WI38 (cell line): ENCODE measurements around the gene TMEM54.

ENCODE experiments used
- H3K4me3 ChIP-seq: 2 replicates; pipeline ENCODE4 v1.5.1; 2011; ENCODE audit warnings: low read depth, mild to moderate bottlenecking, control low read depth, low read length
- TF ChIP-seq, protein P1 (sequence below): IDR thresholded peaks from 2 replicates; pipeline ENCODE4 v1.5.1; 2012; ENCODE audit warnings: low read depth, mild to moderate bottlenecking, control low read depth, low read length

Gene TMEM54

DNA sequence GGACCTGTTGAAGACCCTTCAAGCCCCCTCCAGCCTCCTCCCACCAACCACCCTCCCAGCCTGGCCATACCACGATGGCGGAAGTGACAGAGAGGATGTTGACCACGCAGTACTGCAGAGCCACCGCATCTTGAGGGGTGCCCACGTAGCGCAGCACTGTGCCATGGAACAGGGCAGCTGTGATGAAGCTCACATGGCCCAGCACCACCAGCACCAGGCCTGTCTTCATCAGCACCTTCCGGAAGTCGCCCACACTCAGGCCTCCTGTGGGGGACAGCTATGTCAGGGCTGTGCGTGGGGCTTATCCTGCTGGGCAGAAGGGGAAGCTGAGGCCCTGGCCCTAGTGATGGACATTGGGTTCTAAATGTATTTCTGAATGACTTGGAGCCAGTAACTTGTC is 3.1 kb downstream of the TMEM54 start:
- TF ChIP-seq, protein P1, sequence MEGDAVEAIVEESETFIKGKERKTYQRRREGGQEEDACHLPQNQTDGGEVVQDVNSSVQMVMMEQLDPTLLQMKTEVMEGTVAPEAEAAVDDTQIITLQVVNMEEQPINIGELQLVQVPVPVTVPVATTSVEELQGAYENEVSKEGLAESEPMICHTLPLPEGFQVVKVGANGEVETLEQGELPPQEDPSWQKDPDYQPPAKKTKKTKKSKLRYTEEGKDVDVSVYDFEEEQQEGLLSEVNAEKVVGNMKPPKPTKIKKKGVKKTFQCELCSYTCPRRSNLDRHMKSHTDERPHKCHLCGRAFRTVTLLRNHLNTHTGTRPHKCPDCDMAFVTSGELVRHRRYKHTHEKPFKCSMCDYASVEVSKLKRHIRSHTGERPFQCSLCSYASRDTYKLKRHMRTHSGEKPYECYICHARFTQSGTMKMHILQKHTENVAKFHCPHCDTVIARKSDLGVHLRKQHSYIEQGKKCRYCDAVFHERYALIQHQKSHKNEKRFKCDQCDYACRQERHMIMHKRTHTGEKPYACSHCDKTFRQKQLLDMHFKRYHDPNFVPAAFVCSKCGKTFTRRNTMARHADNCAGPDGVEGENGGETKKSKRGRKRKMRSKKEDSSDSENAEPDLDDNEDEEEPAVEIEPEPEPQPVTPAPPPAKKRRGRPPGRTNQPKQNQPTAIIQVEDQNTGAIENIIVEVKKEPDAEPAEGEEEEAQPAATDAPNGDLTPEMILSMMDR = no peak
- no peak overlapping the region for H3K4me3 ChIP-seq

DNA sequence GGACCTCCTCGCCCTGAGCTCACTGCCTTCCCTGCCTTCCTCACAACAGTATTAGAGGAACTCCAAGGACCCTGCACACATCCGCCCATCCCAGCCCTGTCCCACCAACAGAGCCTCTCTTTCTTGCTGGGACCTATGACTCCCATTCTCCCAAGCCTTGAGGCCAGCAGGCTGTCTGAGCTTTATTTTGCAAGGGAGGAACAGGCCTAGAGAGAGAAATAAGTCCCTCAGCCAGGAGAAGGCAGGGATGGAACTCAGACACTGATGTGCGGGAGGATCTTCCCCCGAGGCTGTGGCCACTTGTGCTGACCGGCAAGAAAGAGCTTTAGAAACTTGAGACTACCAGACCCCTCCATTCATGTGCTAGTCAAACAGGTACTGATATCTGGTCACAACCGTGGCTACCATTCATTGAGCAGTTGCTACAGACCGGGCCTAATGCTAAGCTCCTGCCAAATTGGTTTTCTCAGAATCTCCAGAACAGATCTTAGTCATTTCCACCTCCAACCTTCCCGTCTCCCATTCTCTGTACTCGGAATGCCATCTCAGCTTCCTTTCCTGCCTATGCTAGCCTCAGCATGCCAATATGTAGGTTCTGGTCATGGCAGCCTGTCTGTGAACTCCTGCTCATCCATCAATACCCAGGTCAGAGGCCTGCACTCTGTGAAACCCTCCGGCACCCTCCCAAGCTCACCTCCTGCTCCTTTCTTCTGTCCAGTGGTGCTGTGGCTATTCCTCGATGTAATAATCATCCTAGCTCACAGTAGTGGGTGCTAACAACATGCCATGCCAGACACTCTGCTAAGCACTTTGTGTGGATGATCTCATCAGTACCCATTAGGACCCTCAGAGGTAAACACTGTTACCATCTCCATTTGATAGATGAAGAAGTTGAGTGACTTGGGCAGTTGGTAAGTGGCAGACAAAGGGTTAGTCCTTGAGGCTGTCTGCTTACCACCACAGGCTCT is 3.8 kb downstream of the TMEM54 start:
- no peak overlapping the region for H3K4me3 ChIP-seq
- TF ChIP-seq, protein P1 = no peak

DNA sequence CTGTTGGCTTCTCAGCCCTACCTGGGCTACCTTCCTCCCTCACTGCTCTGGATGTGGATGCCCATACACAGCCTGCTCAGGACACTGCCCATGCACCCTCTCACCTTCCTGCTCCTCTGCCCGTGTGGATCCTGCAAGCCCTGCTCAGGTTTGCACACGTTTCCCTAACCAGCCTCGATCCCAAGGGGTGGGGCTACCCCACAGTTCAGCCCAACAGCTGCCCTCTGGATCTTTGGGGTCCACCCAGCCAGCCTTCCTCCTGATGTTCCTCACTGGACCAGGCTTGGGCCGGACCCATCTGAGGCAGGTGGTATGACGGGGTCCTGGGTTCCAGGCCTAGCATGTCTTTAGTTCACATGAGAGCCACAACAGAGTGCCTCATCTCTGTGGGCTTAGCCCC is 4.7 kb downstream of the TMEM54 start:
- TF ChIP-seq, protein P1 = no peak

GRCh38 chr1:32895325-32896215 is 5.6 kb downstream of the TMEM54 start:
- TF ChIP-seq, protein P1 = no peak
- H3K4me3 ChIP-seq = no peak overlapping the region

More for the DNA sequence above, 4.7 kb downstream of the TMEM54 start:
- H3K4me3 ChIP-seq = no peak overlapping the region

DNA sequence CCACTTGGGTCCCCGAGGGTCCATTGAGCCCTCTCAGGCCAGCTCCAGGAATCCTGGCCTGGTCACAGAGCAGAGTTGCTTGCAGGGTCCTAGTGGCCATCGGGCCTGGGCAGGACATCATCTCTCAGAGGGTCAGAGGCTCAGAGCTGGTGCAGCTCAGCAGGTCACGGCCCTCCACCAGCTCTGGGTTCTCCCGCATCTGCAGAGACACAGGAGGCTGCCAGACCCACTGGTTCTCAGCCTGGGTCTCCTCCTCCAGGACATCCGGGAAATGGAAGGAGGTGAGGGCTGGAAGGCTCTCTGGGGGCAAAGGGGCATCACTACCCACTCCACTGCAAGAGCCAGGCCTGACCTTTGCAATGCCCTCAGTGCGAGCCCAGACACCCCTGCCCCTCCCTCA is 6.5 kb downstream of the TMEM54 start:
- TF ChIP-seq, protein P1 = no peak
- H3K4me3 ChIP-seq = no peak overlapping the region

DNA sequence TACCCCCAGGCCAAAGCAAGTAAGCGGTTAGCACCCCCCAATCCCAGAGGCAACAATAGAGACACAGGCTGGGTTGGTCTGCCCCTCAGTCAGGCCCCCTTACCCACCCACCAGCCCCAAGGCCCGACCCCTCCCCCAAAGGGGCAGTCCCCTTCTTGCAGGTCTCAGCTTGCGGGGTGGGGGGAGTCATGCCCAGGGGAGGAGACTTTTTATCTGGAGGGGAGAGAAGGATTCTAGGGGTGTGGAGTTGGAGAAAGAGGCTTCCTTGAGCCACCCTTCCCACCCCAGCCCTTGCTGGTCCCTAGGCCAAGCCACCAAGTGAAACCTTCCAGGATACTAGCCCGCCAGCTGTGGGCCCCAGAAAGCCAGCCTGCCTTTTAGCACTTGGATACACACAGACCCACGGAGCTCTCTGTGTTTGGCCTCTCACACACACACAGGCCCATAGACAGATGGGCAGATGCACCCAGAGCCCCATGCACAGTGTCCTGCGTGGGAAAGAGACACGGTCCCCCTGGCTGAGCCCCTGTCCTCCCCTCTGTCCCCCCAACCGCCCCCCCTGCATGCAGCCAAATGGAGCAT is 7.1 kb downstream of the TMEM54 start:
- TF ChIP-seq, protein P1 = no peak
- no peak overlapping the region for H3K4me3 ChIP-seq
